ENCODE results near the gene CIROP. TPM values are rescaled to one million over a fixed set of nuclear protein-coding genes. Genes with fewer than 3 reads are reported as not detected.

The CIROP gene
- total and polyA plus RNA-seq, 10 donors: not detected

- DNase-seq: peak; percentile 28
- Histone ChIP-seq H3K4me3 (no peak overlapping the region), H3K27ac (no peak overlapping the region), H3K36me3 (peaks cover 0 to 32% (median 17%) of the 10 kb centered on the region in 6 donors), H3K4me1 (peaks cover 10 to 48% (median 25%) of the 10 kb centered on the region in 6 donors), H3K27me3 (replicated peaks in 1 of 7) (no peaks in the 10 kb centered on the region), H3K9me3 (no peaks in the 10 kb centered on the region)
- intact Hi-C loops (cut with DNase I; ENCODE audit: low total_unique reads): no loop called here
- WGBS, 5 donors: 86 to 93% (median 90%) methylated on average over 6 of the region's 6 CpGs
- TF ChIP-seq POLR2AphosphoS5 (IDR thresholded peaks at IDR 0.05) (no peak), CTCF (IDR thresholded peaks at IDR 0.05 in 8 of 11, conservative IDR thresholded peaks at IDR 0.05 in 3 of 11) (no peak), POLR2A (IDR thresholded peaks at IDR 0.05) (no peak)
Measured at GRCh38 chr14:23101213-23101970, 3.4 kb downstream of the CIROP start.

GRCh38 chr14:23099212-23099861 is 5.5 kb downstream of the CIROP start:
- WGBS, 5 donors: 88 to 95% (median 91%) methylated on average over 10 of the region's 10 CpGs
- H3K27me3 ChIP-seq (replicated peaks in 1 of 7): no peaks in the 10 kb centered on the region
- TF ChIP-seq POLR2A (IDR thresholded peaks at IDR 0.05): no peak
- TF ChIP-seq CTCF (IDR thresholded peaks at IDR 0.05 in 8 of 11, conservative IDR thresholded peaks at IDR 0.05 in 3 of 11): no peak
- no peak for TF ChIP-seq POLR2AphosphoS5 (IDR thresholded peaks at IDR 0.05)
- intact Hi-C loops (cut with DNase I; ENCODE audit: low total_unique reads): no loop called here
- H3K4me3 ChIP-seq: no peak overlapping the region
- peaks cover 10 to 44% (median 24%) of the 10 kb centered on the region in 6 donors for H3K4me1 ChIP-seq
- peaks cover 0 to 32% (median 17%) of the 10 kb centered on the region in 6 donors for H3K36me3 ChIP-seq
- no peak overlapping the region for H3K27ac ChIP-seq
- peak; percentile 41 for DNase-seq
- H3K9me3 ChIP-seq: no peaks in the 10 kb centered on the region

GRCh38 chr14:23097786-23098185 is 7.0 kb downstream of the CIROP start:
- TF ChIP-seq POLR2A (IDR thresholded peaks at IDR 0.05) (no peak), CTCF (IDR thresholded peaks at IDR 0.05 in 8 of 11, conservative IDR thresholded peaks at IDR 0.05 in 3 of 11) (no peak), POLR2AphosphoS5 (IDR thresholded peaks at IDR 0.05) (no peak)
- 84 to 92% (median 90%) methylated on average over 7 of the region's 7 CpGs for WGBS, 5 donors
- H3K36me3 ChIP-seq: peaks cover 0 to 39% (median 20%) of the 10 kb centered on the region in 6 donors
- intact Hi-C loops (cut with DNase I; ENCODE audit: low total_unique reads): no loop called here
- H3K27ac ChIP-seq: no peak overlapping the region
- H3K4me3 ChIP-seq: no peak overlapping the region
- no peaks in the 10 kb centered on the region for H3K27me3 ChIP-seq (replicated peaks in 1 of 7)
- H3K4me1 ChIP-seq: peaks cover 23 to 60% (median 38%) of the 10 kb centered on the region in 6 donors
- no peaks in the 10 kb centered on the region for H3K9me3 ChIP-seq
- DNase-seq: peak; percentile 48
